ENCODE data around the gene GALK2.

GRCh38 chr15:49154359-49154758 lies 15.7 kb upstream of the GALK2 start:
- TF ChIP-seq CTCF (IDR thresholded peaks at IDR 0.05; ENCODE audit: low read length) (no peak), EZH2phosphoT487 (IDR thresholded peaks at IDR 0.05; ENCODE audit: low read length) (no peak)

Data from MM.1S (cell line).